Measurements from ENCODE around the gene MFAP4.

- no peak for TF ChIP-seq KAT7 (CRISPR knock-in tag; IDR thresholded peaks at IDR 0.05; ENCODE audit: borderline replicate concordance)
- no peak for TF ChIP-seq NR3C1 (CRISPR knock-in tag; conservative IDR thresholded peaks at IDR 0.05; ENCODE audit: low read depth)
- no peak for TF ChIP-seq CTCF (IDR thresholded peaks at IDR 0.05)
- TF ChIP-seq ATF3 (CRISPR knock-in tag; conservative IDR thresholded peaks at IDR 0.05) = no peak
- no peak for TF ChIP-seq NFYB (CRISPR knock-in tag; conservative IDR thresholded peaks at IDR 0.05; ENCODE audit: low read depth)
- TF ChIP-seq ESRRA (CRISPR knock-in tag; IDR thresholded peaks at IDR 0.05; ENCODE audit: borderline replicate concordance) = no peak
- no peak for TF ChIP-seq FOXK1 (CRISPR knock-in tag; IDR thresholded peaks at IDR 0.05)
- TF ChIP-seq USF2 (CRISPR knock-in tag; IDR thresholded peaks at IDR 0.05) = no peak
- TF ChIP-seq ATF1 (CRISPR knock-in tag; IDR thresholded peaks at IDR 0.05) = no peak
- no peak for TF ChIP-seq AFF4 (CRISPR knock-in tag; IDR thresholded peaks at IDR 0.05; ENCODE audit: borderline replicate concordance)
- TF ChIP-seq E2F4 (CRISPR knock-in tag; IDR thresholded peaks at IDR 0.05; ENCODE audit: borderline replicate concordance, low read depth) = no peak
- no peak for TF ChIP-seq SOX15 (CRISPR knock-in tag; IDR thresholded peaks at IDR 0.05)
- no peak for TF ChIP-seq MAX (CRISPR knock-in tag; IDR thresholded peaks at IDR 0.05)
These were observed 16.0 kb upstream of the MFAP4 start for GRCh38 chr17:19403021-19403420.
